ENCODE measurements around the gene ZNF436. TPM values are rescaled to one million over a fixed set of nuclear protein-coding genes. Genes with fewer than 3 reads are reported as not detected.
A peak's percentile ranks its signal among the peaks of the same experiment; 100 is the strongest.

ZNF436 gene
- total RNA-seq, 3 donors from 2014 or later (not counting 1 experiment from before 2014, with no cell fraction given), result 4.5 to 7.8 (median 5.7) TPM

- Histone ChIP-seq H3K27me3 (ENCODE audit: control insufficient read depth, insufficient read depth, low read length) (no peaks in the 10 kb centered on the region), H3K4me3 (ENCODE audit: low read length) (peak within 1 kb of the TSS; percentile 90), H3K9me3 (ENCODE audit: control insufficient read depth, insufficient read depth, low read length) (no peaks in the 10 kb centered on the region), H3K4me1 (ENCODE audit: control insufficient read depth, insufficient read depth, low read length) (peaks cover 12% of the 10 kb centered on the region), H3K36me3 (ENCODE audit: control insufficient read depth, insufficient read depth, low read length) (no peaks in the 10 kb centered on the region), H3K27ac (ENCODE audit: low read length) (peak within 1 kb of the TSS; percentile 86)
- DNase-seq (peak; percentile 98 to 99), ATAC-seq (peak; percentile 92 to 98 (median 94))
- under 1% methylated on average over 87 of the region's 87 CpGs for WGBS (ENCODE audit: insufficient coverage)
- intact Hi-C loops (cut with micrococcal nuclease), result loop anchor here (1.0 kb wide), 1 partner anchor 24 kb away; no protein-coding TSS in a partner anchor
- Mint-ChIP-seq H3K4me3 (peak within 1 kb of the TSS; percentile 94), H3K4me1 (peaks cover 47 to 49% of the 10 kb centered on the region in 2 donors), H3K27me3 (ENCODE audit: low read depth in 2 of 2) (no peaks in the 10 kb centered on the region), H3K36me3 (no peaks in the 10 kb centered on the region), H3K27ac (peak within 1 kb of the TSS; percentile 86 to 98), H3K9me3 (no peaks in the 10 kb centered on the region)
- TF ChIP-seq CTCF (IDR thresholded peaks at IDR 0.05), result no peak
These were observed 25.3 kb downstream of the ZNF436 start, which contains the start of gene HNRNPR for GRCh38 chr1:23344111-23344986. Gene HNRNPR (minus strand): TSS chr1:23344284. CDS start chr1:23341008, 3,276 bp downstream.

- WGBS (ENCODE audit: insufficient coverage), result 0% methylated on average over 61 of the region's 66 CpGs
- Histone ChIP-seq H3K27me3 (ENCODE audit: control insufficient read depth, insufficient read depth, low read length) (no peaks in the 10 kb centered on the region), H3K27ac (ENCODE audit: low read length) (peak overlapping the region; percentile 86), H3K36me3 (ENCODE audit: control insufficient read depth, insufficient read depth, low read length) (peaks cover under 1% of the 10 kb centered on the region), H3K9me3 (ENCODE audit: control insufficient read depth, insufficient read depth, low read length) (no peaks in the 10 kb centered on the region), H3K4me1 (ENCODE audit: control insufficient read depth, insufficient read depth, low read length) (peaks cover 12% of the 10 kb centered on the region), H3K4me3 (ENCODE audit: low read length) (peak overlapping the region; percentile 90)
- no peak for TF ChIP-seq CTCF (IDR thresholded peaks at IDR 0.05)
- ATAC-seq, result peak; percentile 3 to 20 (median 8)
- Mint-ChIP-seq H3K36me3 (no peaks in the 10 kb centered on the region), H3K4me1 (peaks cover 54% of the 10 kb centered on the region in 2 donors), H3K27ac (peak overlapping the region; percentile 86 to 98), H3K4me3 (peak overlapping the region; percentile 78), H3K9me3 (no peaks in the 10 kb centered on the region), H3K27me3 (ENCODE audit: low read depth in 2 of 2) (no peaks in the 10 kb centered on the region)
- DNase-seq, result peak; percentile 29 to 50
- intact Hi-C loops (cut with micrococcal nuclease), result loop anchor here (1.0 to 2.0 kb wide), 2 partner anchors 25 to 61 kb away; no protein-coding TSS in a partner anchor
These were observed 26.2 kb downstream of the ZNF436 start for GRCh38 chr1:23343221-23344110.

- peaks cover 57 to 58% of the 10 kb centered on the region in 2 donors for H3K4me1 Mint-ChIP-seq
- H3K27me3 Mint-ChIP-seq (ENCODE audit: low read depth in 2 of 2), result no peaks in the 10 kb centered on the region
- peak overlapping the region; percentile 31 for H3K27ac ChIP-seq (ENCODE audit: low read length)
- H3K4me3 Mint-ChIP-seq, result peak overlapping the region; percentile 78
- H3K4me1 ChIP-seq (ENCODE audit: control insufficient read depth, insufficient read depth, low read length), result peaks cover 12% of the 10 kb centered on the region
- ATAC-seq (no peak), DNase-seq (peak in 1 of 2 donors; percentile 17)
- H3K27ac Mint-ChIP-seq, result peak overlapping the region; percentile 64 to 98
- H3K4me3 ChIP-seq (ENCODE audit: low read length), result peak overlapping the region; percentile 90
- peaks cover 10% of the 10 kb centered on the region for H3K36me3 ChIP-seq (ENCODE audit: control insufficient read depth, insufficient read depth, low read length)
- H3K9me3 Mint-ChIP-seq, result no peaks in the 10 kb centered on the region
- 3% methylated on average over 7 of the region's 10 CpGs for WGBS (ENCODE audit: insufficient coverage)
- TF ChIP-seq CTCF (IDR thresholded peaks at IDR 0.05), result no peak
- H3K36me3 Mint-ChIP-seq, result peaks cover 2% of the 10 kb centered on the region
- intact Hi-C loops (cut with micrococcal nuclease), result loop anchor here (2.0 kb wide), 1 partner anchor 63 kb away; no protein-coding TSS in a partner anchor
- H3K27me3 ChIP-seq (ENCODE audit: control insufficient read depth, insufficient read depth, low read length), result no peaks in the 10 kb centered on the region
- no peaks in the 10 kb centered on the region for H3K9me3 ChIP-seq (ENCODE audit: control insufficient read depth, insufficient read depth, low read length)
These were observed 27.5 kb downstream of the ZNF436 start for GRCh38 chr1:23341931-23342692.

All from natural killer cell (primary cell).